K562 (cell line): Measurements from ENCODE around the gene DBX1. TPM values are rescaled to one million over a fixed set of nuclear protein-coding genes. Genes with fewer than 3 reads are reported as not detected.

Experiments
- ATF1 ChIP-seq, 2 experiments: fragments of 450-650 bp in 1 of 2; IDR thresholded peaks; 2 replicates each; pipeline ENCODE4 v1.6.1; 2016; ENCODE audit warnings: missing compliant biosample characterization in 1 of 2, missing genetic modification characterization in 1 of 2
- DACH1 ChIP-seq: fragments of 450-650 bp; IDR thresholded peaks from 2 replicates; pipeline ENCODE4 v1.6.1; 2018; ENCODE audit not compliant: partially characterized antibody
- HDAC8 ChIP-seq: fragments of 450-650 bp; IDR thresholded peaks from 2 replicates; pipeline ENCODE4 v1.6.1; 2016; ENCODE audit warnings: mild to moderate bottlenecking, missing genetic modification characterization, moderate library complexity, missing compliant biosample characterization
- HMGN3 ChIP-seq: IDR thresholded peaks from 2 replicates; pipeline ENCODE4 v1.6.1; 2011; ENCODE audit warnings: borderline replicate concordance, low read depth, mild to moderate bottlenecking, mixed read lengths, low read length; ENCODE audit not compliant: insufficient read length; ENCODE audit errors: extremely low read depth
- KDM2B ChIP-seq: fragments of 250-450 bp; sonication (Bioruptor Pico); IDR thresholded peaks from 2 replicates; pipeline ENCODE4 v1.8.0; 2021; ENCODE audit warnings: mild to moderate bottlenecking, moderate library complexity
- KLF13 ChIP-seq: fragments of 450-650 bp; IDR thresholded peaks from 2 replicates; pipeline ENCODE4 v1.6.1; 2016; ENCODE audit warnings: missing genetic modification characterization, low read depth, mild to moderate bottlenecking, missing compliant biosample characterization, moderate library complexity, borderline replicate concordance
- POU5F1 ChIP-seq: fragments of 150-350 bp; IDR thresholded peaks from 2 replicates; pipeline ENCODE4 v1.6.1; 2014; ENCODE audit warnings: borderline replicate concordance, low read length, low read depth, mild to moderate bottlenecking; ENCODE audit not compliant: partially characterized antibody
- RCOR1 ChIP-seq, 2 experiments: IDR thresholded peaks; 2 replicates each; pipeline ENCODE4 v1.6.1; 2012; ENCODE audit warnings: low read depth in 2 of 2, low read length in 2 of 2, borderline replicate concordance in 1 of 2, improper control_type of control experiment in 1 of 2
- SMC3 ChIP-seq: conservative IDR thresholded peaks from 2 replicates; pipeline ENCODE4 v1.6.1; 2011; ENCODE audit warnings: low read depth, low read length, improper control_type of control experiment; ENCODE audit not compliant: insufficient read depth
- STAG1 ChIP-seq: sonication (generic); formaldehyde crosslinking; IDR thresholded peaks from 2 replicates; pipeline ENCODE4 v1.5.0; 2020; ENCODE audit warnings: missing genetic modification reagents, borderline replicate concordance
- ZEB2 ChIP-seq: fragments of 450-650 bp; IDR thresholded peaks from 2 replicates; pipeline ENCODE4 v1.6.1; 2016
- ZNF140 ChIP-seq: fragments of 250-450 bp; sonication (Bioruptor Pico); IDR thresholded peaks from 2 replicates; pipeline ENCODE4 v1.8.0; 2021; ENCODE audit warnings: moderate library complexity, mild to moderate bottlenecking, inconsistent platforms
- ZNF354B ChIP-seq: fragments of 250-450 bp; sonication (Bioruptor Pico); IDR thresholded peaks from 2 replicates; pipeline ENCODE4 v1.4.0; 2020
- ZNF778 ChIP-seq: fragments of 450-650 bp; formaldehyde crosslinking; IDR thresholded peaks from 2 replicates; pipeline ENCODE4 v1.4.0; 2020; ENCODE audit warnings: mild to moderate bottlenecking, moderate library complexity
- polyA plus RNA-seq, 8 experiments: library from polyadenylated mRNA; depleted of rRNA in 4 of 8; stranded (reverse) in 5 of 8; unstranded in 3 of 8; fragments of >200 nt; fragmentation: Nextera tagmentation in 2 of 8; fragmentation: Illumina TruSeq in 1 of 8; extraction: Ambion mirVana in 2 of 8; extraction: Trizol in 1 of 8; gene quantifications; 2 replicates each; pipeline versions ENCODE4 v1.2.1 to v1.2.3, GENCODE V29; 2011 to 2014; ENCODE audit warnings: inconsistent platforms in 1 of 8, missing spikeins in 1 of 8
- total RNA-seq, 7 experiments: library from RNA; depleted of rRNA in 6 of 7; stranded (reverse); fragments of >200 nt in 6 of 7; fragmentation: Illumina TruSeq in 2 of 7; extraction: Trizol in 2 of 7; gene quantifications; 2 replicates each; pipeline versions ENCODE4 v1.2.1 to v1.2.3, GENCODE V29; 2011 to 2021; ENCODE audit warnings: low replicate concordance in 1 of 7
- TF ChIP-seq, protein P1 (sequence below): fragments of 450-650 bp; formaldehyde crosslinking; IDR thresholded peaks from 2 replicates; pipeline ENCODE4 v1.4.0; 2020; ENCODE audit warnings: mild to moderate bottlenecking, moderate library complexity
- TF ChIP-seq, protein P2 (sequence below), 2 experiments: fragments of 250-450 bp in 1 of 2; fragments of 450-650 bp in 1 of 2; sonication (Bioruptor Pico) in 1 of 2; IDR thresholded peaks; 2 replicates each; pipeline versions ENCODE4 v1.6.1 to v1.8.0; 2016 to 2021; ENCODE audit warnings: mild to moderate bottlenecking in 2 of 2, moderate library complexity in 2 of 2, missing compliant biosample characterization in 1 of 2, missing genetic modification characterization in 1 of 2
- TF ChIP-seq, protein P3 (sequence below): fragments of 250-450 bp; sonication (Bioruptor Pico); IDR thresholded peaks from 2 replicates; pipeline ENCODE4 v1.4.0; 2020; ENCODE audit warnings: mild to moderate bottlenecking, moderate library complexity, borderline replicate concordance
- TF ChIP-seq, protein P4 (sequence below), 2 experiments: fragments of 450-650 bp in 1 of 2; sonication (generic) in 1 of 2; formaldehyde crosslinking in 1 of 2; IDR thresholded peaks in 1 of 2; conservative IDR thresholded peaks in 1 of 2; 2 replicates each; pipeline versions ENCODE4 v1.6.1 to v1.8.1; 2016 to 2023; ENCODE audit warnings: mild to moderate bottlenecking in 2 of 2, moderate library complexity in 2 of 2, inconsistent platforms in 1 of 2, missing genetic modification reagents in 1 of 2
- TF ChIP-seq, protein P5 (sequence below): sonication (generic); formaldehyde crosslinking; IDR thresholded peaks from 2 replicates; pipeline ENCODE4 v1.8.0; 2022; ENCODE audit warnings: missing genetic modification reagents, mild to moderate bottlenecking, borderline replicate concordance

Gene DBX1
- total and polyA plus RNA-seq, 9 of the 15 experiments (the other 6 are each of a cell fraction or from before 2014, with no cell fraction given) = not detected

DNA sequence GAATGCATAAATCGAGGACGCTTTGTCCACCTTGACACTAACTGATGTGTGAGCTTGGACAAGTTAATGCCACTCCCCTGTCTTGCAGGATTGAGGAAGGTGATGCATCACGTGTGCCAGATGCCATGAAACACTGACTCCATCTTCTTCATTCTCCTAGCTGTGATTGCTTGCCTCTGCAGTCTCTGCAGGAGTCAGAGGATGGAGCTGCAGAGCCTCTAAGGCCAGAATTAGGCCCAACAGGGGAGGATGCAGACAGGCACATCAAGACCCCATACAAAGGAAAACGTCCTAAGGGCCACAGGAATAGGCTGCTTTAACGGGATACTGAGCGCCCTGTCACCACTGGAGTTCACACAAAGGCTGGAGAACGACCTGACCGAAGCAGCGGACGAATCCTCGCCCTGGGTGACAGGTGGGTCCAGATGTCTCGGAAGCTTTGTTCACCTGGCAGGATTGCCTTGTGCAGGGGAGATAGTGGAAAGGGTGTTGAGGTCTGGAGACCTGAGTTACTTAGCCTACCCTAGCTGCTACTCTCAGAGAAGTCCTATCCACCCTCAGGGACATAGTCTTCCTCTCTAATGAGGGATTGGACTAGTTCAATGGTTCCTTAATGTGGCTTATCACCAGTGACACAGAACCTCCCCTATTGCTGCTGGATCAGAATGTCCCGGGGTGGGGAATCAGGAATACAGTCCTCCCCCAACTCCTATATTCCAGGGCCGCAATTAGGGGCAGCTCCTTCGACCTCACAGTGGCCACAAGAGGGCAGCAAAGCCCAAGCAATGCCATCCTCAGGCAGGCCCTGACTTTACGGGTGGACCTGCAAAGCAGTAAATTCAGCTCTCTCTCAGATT, 32.4 kb downstream of the DBX1 start (continued):
- TF ChIP-seq, protein P1, sequence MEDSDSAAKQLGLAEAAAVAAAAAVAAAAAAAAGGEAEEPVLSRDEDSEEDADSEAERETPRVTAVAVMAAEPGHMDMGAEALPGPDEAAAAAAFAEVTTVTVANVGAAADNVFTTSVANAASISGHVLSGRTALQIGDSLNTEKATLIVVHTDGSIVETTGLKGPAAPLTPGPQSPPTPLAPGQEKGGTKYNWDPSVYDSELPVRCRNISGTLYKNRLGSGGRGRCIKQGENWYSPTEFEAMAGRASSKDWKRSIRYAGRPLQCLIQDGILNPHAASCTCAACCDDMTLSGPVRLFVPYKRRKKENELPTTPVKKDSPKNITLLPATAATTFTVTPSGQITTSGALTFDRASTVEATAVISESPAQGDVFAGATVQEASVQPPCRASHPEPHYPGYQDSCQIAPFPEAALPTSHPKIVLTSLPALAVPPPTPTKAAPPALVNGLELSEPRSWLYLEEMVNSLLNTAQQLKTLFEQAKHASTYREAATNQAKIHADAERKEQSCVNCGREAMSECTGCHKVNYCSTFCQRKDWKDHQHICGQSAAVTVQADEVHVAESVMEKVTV = peak; percentile 80
- TF ChIP-seq, protein P2, sequence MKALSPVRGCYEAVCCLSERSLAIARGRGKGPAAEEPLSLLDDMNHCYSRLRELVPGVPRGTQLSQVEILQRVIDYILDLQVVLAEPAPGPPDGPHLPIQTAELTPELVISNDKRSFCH (CRISPR knock-in tag; IDR thresholded peaks at IDR 0.05) = no peak
- TF ChIP-seq, protein P2 (tag; IDR thresholded peaks at IDR 0.05) = no peak
- TF ChIP-seq, protein P3, sequence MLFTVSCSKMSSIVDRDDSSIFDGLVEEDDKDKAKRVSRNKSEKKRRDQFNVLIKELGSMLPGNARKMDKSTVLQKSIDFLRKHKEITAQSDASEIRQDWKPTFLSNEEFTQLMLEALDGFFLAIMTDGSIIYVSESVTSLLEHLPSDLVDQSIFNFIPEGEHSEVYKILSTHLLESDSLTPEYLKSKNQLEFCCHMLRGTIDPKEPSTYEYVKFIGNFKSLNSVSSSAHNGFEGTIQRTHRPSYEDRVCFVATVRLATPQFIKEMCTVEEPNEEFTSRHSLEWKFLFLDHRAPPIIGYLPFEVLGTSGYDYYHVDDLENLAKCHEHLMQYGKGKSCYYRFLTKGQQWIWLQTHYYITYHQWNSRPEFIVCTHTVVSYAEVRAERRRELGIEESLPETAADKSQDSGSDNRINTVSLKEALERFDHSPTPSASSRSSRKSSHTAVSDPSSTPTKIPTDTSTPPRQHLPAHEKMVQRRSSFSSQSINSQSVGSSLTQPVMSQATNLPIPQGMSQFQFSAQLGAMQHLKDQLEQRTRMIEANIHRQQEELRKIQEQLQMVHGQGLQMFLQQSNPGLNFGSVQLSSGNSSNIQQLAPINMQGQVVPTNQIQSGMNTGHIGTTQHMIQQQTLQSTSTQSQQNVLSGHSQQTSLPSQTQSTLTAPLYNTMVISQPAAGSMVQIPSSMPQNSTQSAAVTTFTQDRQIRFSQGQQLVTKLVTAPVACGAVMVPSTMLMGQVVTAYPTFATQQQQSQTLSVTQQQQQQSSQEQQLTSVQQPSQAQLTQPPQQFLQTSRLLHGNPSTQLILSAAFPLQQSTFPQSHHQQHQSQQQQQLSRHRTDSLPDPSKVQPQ = no peak
- TF ChIP-seq, protein P4, sequence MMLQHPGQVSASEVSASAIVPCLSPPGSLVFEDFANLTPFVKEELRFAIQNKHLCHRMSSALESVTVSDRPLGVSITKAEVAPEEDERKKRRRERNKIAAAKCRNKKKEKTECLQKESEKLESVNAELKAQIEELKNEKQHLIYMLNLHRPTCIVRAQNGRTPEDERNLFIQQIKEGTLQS (IDR thresholded peaks at IDR 0.05) = no peak
- TF ChIP-seq, protein P4 (CRISPR knock-in tag; conservative IDR thresholded peaks at IDR 0.05) = no peak
- TF ChIP-seq POU5F1 = no peak
- no peak for TF ChIP-seq ZNF778 (CRISPR knock-in tag)
- 0 out of 4 replicates have a peak, but pooled peaks of 1 of the 2 experiments have one; percentile 5 for TF ChIP-seq RCOR1 (IDR thresholded peaks at IDR 0.05; ENCODE audit: borderline replicate concordance in 1 of 2, low read depth in 2 of 2, low read length in 2 of 2)
- no peak for TF ChIP-seq HMGN3
- no peak for TF ChIP-seq KDM2B (CRISPR knock-in tag)
- TF ChIP-seq ATF1 (CRISPR knock-in tag; IDR thresholded peaks at IDR 0.05) = no peak
- TF ChIP-seq ATF1 (tag; IDR thresholded peaks at IDR 0.05) = no peak
- no peak for TF ChIP-seq HDAC8 (tag)
- TF ChIP-seq, protein P5, sequence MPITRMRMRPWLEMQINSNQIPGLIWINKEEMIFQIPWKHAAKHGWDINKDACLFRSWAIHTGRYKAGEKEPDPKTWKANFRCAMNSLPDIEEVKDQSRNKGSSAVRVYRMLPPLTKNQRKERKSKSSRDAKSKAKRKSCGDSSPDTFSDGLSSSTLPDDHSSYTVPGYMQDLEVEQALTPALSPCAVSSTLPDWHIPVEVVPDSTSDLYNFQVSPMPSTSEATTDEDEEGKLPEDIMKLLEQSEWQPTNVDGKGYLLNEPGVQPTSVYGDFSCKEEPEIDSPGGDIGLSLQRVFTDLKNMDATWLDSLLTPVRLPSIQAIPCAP (CRISPR knock-in tag) = no peak
- peak; percentile 90 for TF ChIP-seq STAG1 (CRISPR knock-in tag)
- peak; percentile 79 for TF ChIP-seq SMC3
- TF ChIP-seq ZEB2 = no peak
- no peak for TF ChIP-seq ZNF354B (CRISPR knock-in tag)
- TF ChIP-seq ZNF140 (CRISPR knock-in tag) = no peak
- no peak for TF ChIP-seq KLF13 (tag)
- no peak for TF ChIP-seq DACH1
